H9 (cell line): ENCODE measurements around the gene RNF157. TPM values are rescaled to one million over a fixed set of nuclear protein-coding genes. Genes with fewer than 3 reads are reported as not detected.

ENCODE experiments used
- DNase-seq: peaks from one replicate; pipeline ENCODE4 v3.0.0-alpha.2; 2017
- H2AFZ ChIP-seq: one replicate; pipeline ENCODE4 v1.6.1; 2013; ENCODE audit warnings: mild to moderate bottlenecking, low read length, control low read depth, moderate library complexity
- H2AK5ac ChIP-seq: 2 replicates; pipeline ENCODE4 v1.6.1; 2013; ENCODE audit warnings: low read length, control low read depth, mixed read lengths; ENCODE audit not compliant: insufficient read length
- H2BK120ac ChIP-seq: one replicate; pipeline ENCODE4 v1.6.1; 2013; ENCODE audit warnings: low read depth, mild to moderate bottlenecking, low read length, control low read depth, inconsistent platforms; ENCODE audit not compliant: poor library complexity, severe bottlenecking
- H2BK12ac ChIP-seq: 2 replicates; pipeline ENCODE4 v1.6.1; 2013; ENCODE audit warnings: low read length, control low read depth, mixed read lengths, low read depth; ENCODE audit not compliant: insufficient read length
- H2BK15ac ChIP-seq: 2 replicates; pipeline ENCODE4 v1.6.1; 2013; ENCODE audit warnings: low read depth, low read length, control low read depth
- H2BK20ac ChIP-seq: one replicate; pipeline ENCODE4 v1.6.1; 2013; ENCODE audit warnings: low read depth, mild to moderate bottlenecking, low read length, control low read depth, inconsistent platforms; ENCODE audit not compliant: poor library complexity, severe bottlenecking
- H2BK5ac ChIP-seq: 2 replicates; pipeline ENCODE4 v1.6.1; 2013; ENCODE audit warnings: low read length, control low read depth, mixed read lengths; ENCODE audit not compliant: insufficient read length
- H3K14ac ChIP-seq: 2 replicates; pipeline ENCODE4 v1.6.1; 2013; ENCODE audit warnings: low read length, control low read depth; ENCODE audit not compliant: insufficient read depth
- H3K18ac ChIP-seq: 2 replicates; pipeline ENCODE4 v1.6.1; 2013; ENCODE audit warnings: low read depth, mild to moderate bottlenecking, mixed read lengths, low read length, control low read depth; ENCODE audit not compliant: insufficient read length
- H3K23ac ChIP-seq: 2 replicates; pipeline ENCODE4 v1.6.1; 2013; ENCODE audit warnings: low read length, control low read depth, mixed read lengths, low read depth; ENCODE audit not compliant: insufficient read length
- H3K23me2 ChIP-seq: 2 replicates; pipeline ENCODE4 v1.6.1; 2013; ENCODE audit warnings: low read depth, mild to moderate bottlenecking, mixed read lengths, low read length, control low read depth; ENCODE audit not compliant: insufficient read length, poor library complexity, severe bottlenecking
- H3K27ac ChIP-seq: 2 replicates; pipeline ENCODE4 v1.5.1; 2013; ENCODE audit warnings: low read length, control low read depth, mixed read lengths, low read depth; ENCODE audit not compliant: insufficient read length
- H3K27me3 ChIP-seq: 2 replicates; pipeline ENCODE4 v1.6.1; 2013; ENCODE audit warnings: low read length, control low read depth, inconsistent platforms; ENCODE audit not compliant: insufficient read depth
- H3K4ac ChIP-seq: 2 replicates; pipeline ENCODE4 v1.6.1; 2013; ENCODE audit warnings: low read depth, mild to moderate bottlenecking, control low read depth, inconsistent platforms, low read length, moderate library complexity
- H3K4me1 ChIP-seq: 2 replicates; pipeline ENCODE4 v1.6.1; 2013; ENCODE audit warnings: low read length, control low read depth, inconsistent platforms; ENCODE audit not compliant: insufficient read depth
- H3K4me2 ChIP-seq: 2 replicates; pipeline ENCODE4 v1.6.1; 2013; ENCODE audit warnings: low read length, control low read depth, mixed read lengths; ENCODE audit not compliant: insufficient read length, insufficient read depth
- H3K56ac ChIP-seq: 2 replicates; pipeline ENCODE4 v1.6.1; 2013; ENCODE audit warnings: low read depth, mild to moderate bottlenecking, mixed read lengths, low read length, control low read depth; ENCODE audit not compliant: insufficient read length
- H3K79me1 ChIP-seq: 2 replicates; pipeline ENCODE4 v1.6.1; 2013; ENCODE audit warnings: low read depth, mild to moderate bottlenecking, moderate library complexity, low read length, control low read depth, inconsistent platforms; ENCODE audit not compliant: insufficient read depth, poor library complexity, severe bottlenecking
- H3K79me2 ChIP-seq: 2 replicates; pipeline ENCODE4 v1.6.1; 2013; ENCODE audit warnings: low read length, control low read depth, inconsistent platforms; ENCODE audit not compliant: insufficient read depth
- H3K9ac ChIP-seq: 2 replicates; pipeline ENCODE4 v1.6.1; 2013; ENCODE audit warnings: low read length, control low read depth, mixed read lengths; ENCODE audit not compliant: insufficient read length; ENCODE audit errors: extremely low read depth
- H3K9me3 ChIP-seq: one replicate; pipeline ENCODE4 v1.6.1; 2013; ENCODE audit warnings: low read depth, low read length, inconsistent platforms; ENCODE audit not compliant: control insufficient read depth
- H3T11ph ChIP-seq: one replicate; pipeline ENCODE4 v1.6.1; 2013; ENCODE audit warnings: mild to moderate bottlenecking, low read length, control low read depth, inconsistent platforms
- H4K20me1 ChIP-seq: one replicate; pipeline ENCODE4 v1.6.1; 2013; ENCODE audit not compliant: control insufficient read depth, insufficient read length, insufficient read depth
- H4K5ac ChIP-seq: 2 replicates; pipeline ENCODE4 v1.6.1; 2013; ENCODE audit warnings: low read depth, mild to moderate bottlenecking, mixed read lengths, low read length, control low read depth; ENCODE audit not compliant: insufficient read length
- H4K8ac ChIP-seq: replicated peaks from 2 replicates; pipeline ENCODE4 v1.6.1; 2013; ENCODE audit warnings: low read length, control low read depth, mixed read lengths, low read depth; ENCODE audit not compliant: insufficient read length
- H4K91ac ChIP-seq: 2 replicates; pipeline ENCODE4 v1.6.1; 2013; ENCODE audit warnings: low read depth, mild to moderate bottlenecking, moderate library complexity, mixed read lengths, low read length, control low read depth; ENCODE audit not compliant: insufficient read length
- H3K27ac Mint-ChIP-seq, 3 experiments: 2 replicates in 2 of 3; 3 replicates in 1 of 3; pipeline ENCODE4 v1.8.0; 2020 to 2021; ENCODE audit warnings: mixed read lengths in 3 of 3, mild to moderate bottlenecking in 1 of 3, moderate library complexity in 1 of 3
- H3K27me3 Mint-ChIP-seq: 2 replicates; pipeline ENCODE4 v1.8.0; 2021; ENCODE audit warnings: low read depth, mild to moderate bottlenecking, moderate library complexity, mixed read lengths
- H3K36me3 Mint-ChIP-seq, 3 experiments: 2 replicates in 2 of 3; 3 replicates in 1 of 3; pipeline ENCODE4 v1.8.0; 2020 to 2021; ENCODE audit warnings: low read depth in 3 of 3, mixed read lengths in 3 of 3; ENCODE audit not compliant: insufficient read depth in 1 of 3
- H3K4me1 Mint-ChIP-seq, 2 experiments: 2 replicates each; pipeline ENCODE4 v1.8.0; 2020; ENCODE audit warnings: mixed read lengths in 2 of 2
- H3K4me3 Mint-ChIP-seq, 2 experiments: 2 replicates in 1 of 2; 3 replicates in 1 of 2; pipeline ENCODE4 v1.8.0; 2020 to 2021; ENCODE audit warnings: mild to moderate bottlenecking in 2 of 2, mixed read lengths in 2 of 2, moderate library complexity in 1 of 2
- H3K9me3 Mint-ChIP-seq, 2 experiments: 2 replicates in 1 of 2; 3 replicates in 1 of 2; pipeline ENCODE4 v1.8.0; 2020; ENCODE audit warnings: mild to moderate bottlenecking in 2 of 2, mixed read lengths in 2 of 2, moderate library complexity in 1 of 2
- CTCF ChIP-seq: fragments of 200-600 bp; sonication (generic); conservative IDR thresholded peaks from 3 replicates; pipeline ENCODE4 v1.8.0; 2021; ENCODE audit warnings: antibody characterized with exemption, mild to moderate bottlenecking
- WGBS: extraction: QIAGEN DNeasy Blood & Tissue Kit; methylation state at CpG from one replicate; pipeline ENCODE4 v1.1.7; 2013; ENCODE audit warnings: missing lambda C conversion rate, low lambda C conversion rate, mixed read lengths; ENCODE audit not compliant: insufficient read length; ENCODE audit errors: extremely low coverage; 5-methylcytosine and 5-hydroxymethylcytosine counted together
- total RNA-seq: library from RNA; stranded (reverse); gene quantifications from 2 replicates; pipeline ENCODE4 v1.2.1, GENCODE V29; 2021

The RNF157 gene
- total RNA-seq, 1 experiment from 2014 or later, result 9.9 TPM

- no peaks in the 10 kb centered on the region for H3K79me1 ChIP-seq
- Mint-ChIP-seq H3K9me3 (no peaks in the 10 kb centered on the region), H3K27ac (no peak overlapping the region; a peak in 1 of 7 replicates), H3K27me3 (no peaks in the 10 kb centered on the region; the same call in 1 of the 2 replicates), H3K4me1 (peaks cover 14 to 24% of the 10 kb centered on the region in 2 experiments), H3K4me3 (no peak overlapping the region), H3K36me3 (no peaks in the 10 kb centered on the region)
- no peak overlapping the region for H2BK120ac ChIP-seq
- no peak overlapping the region for H3K23ac ChIP-seq
- H3K79me2 ChIP-seq, result no peaks in the 10 kb centered on the region
- H3K23me2 ChIP-seq, result no peaks in the 10 kb centered on the region
- no peak overlapping the region for H4K8ac ChIP-seq
- H4K91ac ChIP-seq, result no peak overlapping the region
- no peak overlapping the region for H3K4ac ChIP-seq
- H2BK12ac ChIP-seq, result no peak overlapping the region
- H3K18ac ChIP-seq, result no peak overlapping the region
- DNase-seq, result no peak
- no peak overlapping the region for H3K4me2 ChIP-seq
- no peak overlapping the region for H2AFZ ChIP-seq
- no peak overlapping the region for H3K9ac ChIP-seq
- H3K27ac ChIP-seq, result no peak overlapping the region
- no peaks in the 10 kb centered on the region; the same call in 1 of the 2 replicates for H3K4me1 ChIP-seq
- H3T11ph ChIP-seq, result no peak overlapping the region
- TF ChIP-seq CTCF, result no peak
- no peaks in the 10 kb centered on the region for H3K9me3 ChIP-seq
- no peak overlapping the region for H3K56ac ChIP-seq
- no peak overlapping the region for H2BK5ac ChIP-seq
- H2AK5ac ChIP-seq, result no peak overlapping the region
- no peak overlapping the region for H2BK15ac ChIP-seq
- no peak overlapping the region for H2BK20ac ChIP-seq
- WGBS, result no CpG with 5 or more reads among the region's 4 CpGs
- no peak overlapping the region for H3K14ac ChIP-seq
- H4K20me1 ChIP-seq, result no peaks in the 10 kb centered on the region
- H4K5ac ChIP-seq, result no peak overlapping the region
- H3K27me3 ChIP-seq, result no peaks in the 10 kb centered on the region
These were observed 76.4 kb downstream of the RNF157 start for GRCh38 chr17:76163919-76164318.
